Keratinocyte (primary cell): ENCODE measurements around the gene GIPR.

Experiments
- EZH2 ChIP-seq: IDR thresholded peaks from one replicate; pipeline ENCODE4 v1.6.1; 2012; ENCODE audit warnings: inconsistent platforms, mild to moderate bottlenecking, low read length, moderate library complexity
- TF ChIP-seq, protein P1 (sequence below), 3 experiments: IDR thresholded peaks in 1 of 3; conservative IDR thresholded peaks in 1 of 3; optimal IDR thresholded peaks in 1 of 3; 2 replicates in 2 of 3; 3 replicates in 1 of 3; pipeline versions ENCODE3 to v1.5.1; 2011; ENCODE audit warnings: low read length in 3 of 3, mild to moderate bottlenecking in 3 of 3, moderate library complexity in 2 of 3, control low read depth in 1 of 3, inconsistent platforms in 1 of 3; ENCODE audit not compliant: insufficient read depth in 2 of 3; ENCODE audit errors: extremely low read depth in 1 of 3

DNA sequence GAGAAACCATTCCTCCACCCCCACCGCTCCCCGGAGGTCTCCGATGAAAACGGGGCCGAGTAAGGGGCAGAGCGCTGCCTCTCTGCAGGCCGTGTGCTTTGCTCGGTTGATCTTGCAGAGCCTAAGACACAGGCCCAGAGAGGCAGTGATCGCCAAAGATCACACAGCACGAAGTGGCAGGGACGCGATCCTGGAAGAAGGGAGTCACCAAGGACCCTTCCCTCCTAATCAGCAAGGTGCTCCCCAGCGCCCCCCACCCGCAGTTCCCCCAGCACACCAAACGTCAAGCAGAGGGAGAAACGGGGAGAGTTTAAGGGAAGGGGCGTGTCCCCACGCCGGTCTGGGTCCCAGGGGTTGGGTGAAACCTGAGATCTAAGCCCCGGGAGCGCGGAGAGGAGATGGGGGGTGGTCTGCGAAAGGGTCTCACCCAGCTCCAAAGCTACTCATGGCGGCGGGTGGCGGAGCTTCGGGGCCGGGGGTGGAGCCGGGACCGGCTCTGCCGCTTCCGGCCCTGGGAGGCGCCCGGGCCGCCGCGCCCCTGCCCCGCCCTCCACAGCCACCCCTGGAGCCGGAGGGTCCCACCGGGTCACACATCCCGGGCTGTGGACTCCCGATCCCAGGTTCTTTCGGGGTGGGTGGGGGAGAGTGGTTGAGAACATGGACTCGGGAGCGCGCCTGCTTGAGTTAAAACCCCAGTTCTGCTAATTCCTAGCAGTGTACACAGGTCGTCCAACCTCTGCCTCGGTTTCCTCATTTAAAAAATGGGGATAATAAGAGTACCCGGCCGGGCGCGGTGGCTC lies 28.9 kb upstream of the GIPR start, which contains the start of gene EML2:
- TF ChIP-seq, protein P1, sequence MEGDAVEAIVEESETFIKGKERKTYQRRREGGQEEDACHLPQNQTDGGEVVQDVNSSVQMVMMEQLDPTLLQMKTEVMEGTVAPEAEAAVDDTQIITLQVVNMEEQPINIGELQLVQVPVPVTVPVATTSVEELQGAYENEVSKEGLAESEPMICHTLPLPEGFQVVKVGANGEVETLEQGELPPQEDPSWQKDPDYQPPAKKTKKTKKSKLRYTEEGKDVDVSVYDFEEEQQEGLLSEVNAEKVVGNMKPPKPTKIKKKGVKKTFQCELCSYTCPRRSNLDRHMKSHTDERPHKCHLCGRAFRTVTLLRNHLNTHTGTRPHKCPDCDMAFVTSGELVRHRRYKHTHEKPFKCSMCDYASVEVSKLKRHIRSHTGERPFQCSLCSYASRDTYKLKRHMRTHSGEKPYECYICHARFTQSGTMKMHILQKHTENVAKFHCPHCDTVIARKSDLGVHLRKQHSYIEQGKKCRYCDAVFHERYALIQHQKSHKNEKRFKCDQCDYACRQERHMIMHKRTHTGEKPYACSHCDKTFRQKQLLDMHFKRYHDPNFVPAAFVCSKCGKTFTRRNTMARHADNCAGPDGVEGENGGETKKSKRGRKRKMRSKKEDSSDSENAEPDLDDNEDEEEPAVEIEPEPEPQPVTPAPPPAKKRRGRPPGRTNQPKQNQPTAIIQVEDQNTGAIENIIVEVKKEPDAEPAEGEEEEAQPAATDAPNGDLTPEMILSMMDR (optimal IDR thresholded peaks at IDR 0.05 in 1 of 3, IDR thresholded peaks at IDR 0.05 in 1 of 3, conservative IDR thresholded peaks at IDR 0.05 in 1 of 3; ENCODE audit: extremely low read depth in 1 of 3, insufficient read depth in 2 of 3, low read length in 3 of 3): peak in 2 of 3 experiments; percentile 22 to 64
- TF ChIP-seq EZH2: no peak
